Anterior cingulate cortex (tissue), 58 donors: ENCODE measurements around the gene SLC25A22.

Experiments
- DNase-seq, 58 donors: peaks; one replicate each; lab custom pipeline; 2025; lab: John Stamatoyannopoulos, UW

SLC25A22 gene

GRCh38 chr11:792873-793272 lies 5.2 kb downstream of the SLC25A22 start:
- no peak for DNase-seq

- DNase-seq: no peak
Measured at GRCh38 chr11:792535-792821, 5.6 kb downstream of the SLC25A22 start.

GRCh38 chr11:791658-792534 lies 6.2 kb downstream of the SLC25A22 start:
- no peak for DNase-seq

- DNase-seq: no peak
Measured at GRCh38 chr11:790721-791564, 7.1 kb downstream of the SLC25A22 start.

GRCh38 chr11:789943-790342 lies 8.1 kb downstream of the SLC25A22 start, which contains the start of gene CEND1:
CEND1 (minus strand) TSS chr11:790090; CDS start chr11:788576, 1,514 bp downstream.
- DNase-seq: peak in 51 of 58 donors; percentile 18 to 79 (median 57)

GRCh38 chr11:788953-789940 lies 8.8 kb downstream of the SLC25A22 start:
- peak in 3 of 58 donors; percentile 35 to 57 (median 47) for DNase-seq

GRCh38 chr11:788009-788640 lies 10.0 kb downstream of the SLC25A22 start:
- no peak for DNase-seq

GRCh38 chr11:787084-787675 lies 10.9 kb downstream of the SLC25A22 start:
- no peak for DNase-seq

GRCh38 chr11:786235-787083 lies 11.6 kb downstream of the SLC25A22 start:
- no peak for DNase-seq

GRCh38 chr11:783581-784015 lies 14.5 kb downstream of the SLC25A22 start:
- peak in 57 of 58 donors; percentile 21 to 92 (median 79) for DNase-seq

GRCh38 chr11:782264-783174 lies 15.6 kb downstream of the SLC25A22 start:
- no peak for DNase-seq

- DNase-seq: no peak
Measured at GRCh38 chr11:779955-780532, 18.0 kb downstream of the SLC25A22 start.

- DNase-seq: no peak
Measured at GRCh38 chr11:778976-779954, 18.8 kb downstream of the SLC25A22 start.

GRCh38 chr11:777288-778255 lies 20.5 kb downstream of the SLC25A22 start, which contains the start of gene GATD1:
GATD1 (minus strand) TSS chr11:777487; CDS start chr11:777462, 25 bp downstream.
- DNase-seq: peak in 56 of 58 donors; percentile 28 to 92 (median 83)
